GM10248 (cell line): ENCODE results near the gene SMCHD1.

Experiments
- CTCF ChIA-PET: fragments of 300-600 bp; sonication (Branson Sonifier 250); formaldehyde crosslinking; extraction: SDS; loops from one replicate; lab custom pipeline; 2021; ENCODE audit warnings: antibody characterized with exemption; lab: Yijun Ruan, JAX
- POLR2A ChIA-PET: fragments of 350-650 bp; sonication (Branson Sonifier 250); formaldehyde crosslinking; extraction: SDS; loops from one replicate; lab custom pipeline; 2020; ENCODE audit warnings: antibody characterized with exemption; lab: Yijun Ruan, JAX
- DNase-seq: peaks from one replicate; pipeline ENCODE4 v3.0.0; 2012; ENCODE audit errors: extremely low spot score
- CTCF ChIP-seq: IDR thresholded peaks from 2 replicates; pipeline ENCODE4 v1.5.1; 2012; ENCODE audit warnings: mild to moderate bottlenecking, low read depth; ENCODE audit errors: extremely low read depth, missing control alignments, control extremely low read depth

Gene SMCHD1

GRCh38 chr18:2686349-2686968, 30.9 kb downstream of the SMCHD1 start:
- ChIA-PET POLR2A (no interaction called here), CTCF (interaction anchor here (1.6 to 2.1 kb wide), 2 partner anchors 13 to 24 kb away, joined by 3 to 6 read pairs; no protein-coding TSS in a partner anchor)
- no peak for TF ChIP-seq CTCF
- no peak for DNase-seq

GRCh38 chr18:2687390-2688001, 32.0 kb downstream of the SMCHD1 start:
- TF ChIP-seq CTCF: no peak
- ChIA-PET POLR2A (no interaction called here), CTCF (interaction anchor here (0.9 to 1.7 kb wide), 3 partner anchors 10 to 23 kb away, joined by 3 to 4 read pairs (median 3); no protein-coding TSS in a partner anchor)
- peak; percentile 35 for DNase-seq

- CTCF ChIA-PET: no interaction called here
- DNase-seq: no peak
- no peak for TF ChIP-seq CTCF
Measured at GRCh38 chr18:2692508-2692907, 37.0 kb downstream of the SMCHD1 start.

GRCh38 chr18:2697184-2697583, 41.7 kb downstream of the SMCHD1 start:
- CTCF ChIA-PET: interaction anchor here (0.8 to 1.3 kb wide), 5 partner anchors 9 to 23 kb away, joined by 3 to 5 read pairs (median 4); no protein-coding TSS in a partner anchor
- POLR2A ChIA-PET: no interaction called here
- TF ChIP-seq CTCF: no peak
- DNase-seq: no peak

More at GRCh38 chr18:2692508-2692907, 37.0 kb downstream of the SMCHD1 start:
- POLR2A ChIA-PET: no interaction called here

GRCh38 chr18:2699001-2699400, 43.5 kb downstream of the SMCHD1 start:
- ChIA-PET CTCF (interaction anchor here (1.3 kb wide), 1 partner anchor 43 kb away, joined by 3 read pairs; the partner anchor contains the start of gene SMCHD1), POLR2A (no interaction called here)
- DNase-seq: no peak
- TF ChIP-seq CTCF: no peak

- TF ChIP-seq CTCF: no peak
- ChIA-PET CTCF (no interaction called here), POLR2A (interaction anchor here (0.6 kb wide), 1 partner anchor 535 kb away, joined by 8 read pairs; no protein-coding TSS in a partner anchor)
- DNase-seq: no peak
Measured at GRCh38 chr18:2704541-2704940, 49.0 kb downstream of the SMCHD1 start.
